Cardiac muscle cell (in vitro differentiated cells and primary cell): Measurements from ENCODE around the gene ATP5F1E. TPM values are rescaled to one million over a fixed set of nuclear protein-coding genes. Genes with fewer than 3 reads are reported as not detected.
A peak's percentile ranks its signal among the peaks of the same experiment; 100 is the strongest.

Source experiments
- DNase-seq, 2 donors: peaks; one replicate each; pipeline versions ENCODE4 v3.0.0 to v3.0.0-alpha.2; 2010 to 2017; ENCODE audit warnings: low read depth in 1 of 2, low spot score in 1 of 2
- H3K27ac ChIP-seq: fragments of 200-600 bp; sonication (generic); 2 replicates; pipeline ENCODE4 v1.5.1; 2016
- H3K27me3 ChIP-seq: fragments of 200-600 bp; sonication (generic); 2 replicates; pipeline ENCODE4 v1.6.0; 2016; ENCODE audit warnings: control low read depth
- H3K36me3 ChIP-seq: fragments of 200-600 bp; sonication (generic); 2 replicates; pipeline ENCODE4 v1.5.1; 2016; ENCODE audit warnings: control low read depth
- H3K4me1 ChIP-seq: fragments of 200-600 bp; sonication (generic); 2 replicates; pipeline ENCODE4 v1.8.1; 2017; ENCODE audit warnings: low read depth, mild to moderate bottlenecking, mixed run types
- H3K4me3 ChIP-seq: fragments of 200-600 bp; sonication (generic); 2 replicates; pipeline ENCODE4 v1.5.1; 2016; ENCODE audit warnings: mild to moderate bottlenecking
- H3K9me3 ChIP-seq: fragments of 200-600 bp; sonication (generic); 2 replicates; pipeline ENCODE4 v1.5.1; 2017; ENCODE audit warnings: low read depth, mild to moderate bottlenecking, control low read depth
- polyA plus RNA-seq: library from polyadenylated mRNA; unstranded; fragments of >200 nt; fragmentation: Nextera tagmentation; extraction: Ambion mirVana; gene quantifications from 2 replicates; pipeline ENCODE4 v1.2.1, GENCODE V29; 2016
- total RNA-seq: library from RNA; depleted of rRNA; stranded (reverse); fragments of >200 nt; gene quantifications from 2 replicates; pipeline ENCODE4 v1.2.3, GENCODE V29; 2016
- TF ChIP-seq, protein P1 (sequence below): IDR thresholded peaks from 2 replicates; pipeline ENCODE4 v1.5.1; 2012; ENCODE audit warnings: low read depth, mild to moderate bottlenecking, low read length

The ATP5F1E gene
- total and polyA plus RNA-seq, 2 experiments from 2014 or later, result 17.9 to 281 TPM

DNA sequence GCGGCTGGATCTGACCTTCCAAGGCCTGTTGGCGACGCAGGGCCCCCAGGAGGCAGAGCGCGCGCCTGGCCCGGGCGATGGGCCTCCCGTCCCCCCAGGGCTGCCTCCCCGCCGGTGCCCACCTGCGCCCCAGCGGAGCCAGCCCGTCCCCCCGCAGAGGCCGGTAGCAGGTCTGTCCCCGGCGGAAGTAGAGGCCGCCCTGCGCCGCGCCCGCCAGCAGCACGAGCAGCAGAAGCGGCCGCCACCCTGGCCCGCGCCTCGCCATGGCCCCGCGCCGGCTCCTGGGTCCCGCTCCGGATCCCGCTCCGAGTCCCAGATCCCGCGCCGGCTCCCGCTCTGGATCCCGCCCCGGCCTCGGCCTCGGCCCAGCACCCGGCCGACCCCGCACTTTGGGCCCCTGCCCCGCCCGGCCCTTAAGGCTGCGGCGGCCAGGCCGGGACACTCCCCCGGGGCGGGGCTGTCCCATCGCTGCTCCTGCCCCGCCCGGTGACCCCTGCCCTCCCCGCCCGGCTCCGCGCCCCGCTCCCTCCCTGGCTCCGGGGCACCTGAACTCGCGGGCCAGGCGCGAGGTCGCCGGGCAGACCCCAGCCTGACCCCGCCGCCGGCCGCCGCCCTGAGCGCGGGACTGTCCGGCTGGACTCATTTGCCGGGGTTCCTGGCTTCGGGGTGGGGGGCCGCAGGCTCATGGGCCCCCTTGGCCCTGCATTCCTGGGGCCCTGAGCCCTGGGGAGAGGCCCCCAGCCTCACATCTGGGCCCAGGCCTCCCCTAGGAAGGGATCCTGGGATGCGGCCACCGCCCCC, 25.1 kb downstream of the ATP5F1E start, which contains the start of gene CTSZ:
Gene CTSZ (minus strand): TSS at position 391 of the 801 bp plus-strand sequence. CDS start 126 bp downstream, at position 265.
- Histone ChIP-seq H3K27me3 (no peaks in the 10 kb centered on the region), H3K36me3 (no peaks in the 10 kb centered on the region), H3K4me3 (peak within 1 kb of the TSS; percentile 31), H3K9me3 (no peaks in the 10 kb centered on the region), H3K4me1 (peaks cover 12% of the 10 kb centered on the region), H3K27ac (no peak within 1 kb of the TSS)
- peak; percentile 48 to 58 for DNase-seq
- TF ChIP-seq, protein P1, sequence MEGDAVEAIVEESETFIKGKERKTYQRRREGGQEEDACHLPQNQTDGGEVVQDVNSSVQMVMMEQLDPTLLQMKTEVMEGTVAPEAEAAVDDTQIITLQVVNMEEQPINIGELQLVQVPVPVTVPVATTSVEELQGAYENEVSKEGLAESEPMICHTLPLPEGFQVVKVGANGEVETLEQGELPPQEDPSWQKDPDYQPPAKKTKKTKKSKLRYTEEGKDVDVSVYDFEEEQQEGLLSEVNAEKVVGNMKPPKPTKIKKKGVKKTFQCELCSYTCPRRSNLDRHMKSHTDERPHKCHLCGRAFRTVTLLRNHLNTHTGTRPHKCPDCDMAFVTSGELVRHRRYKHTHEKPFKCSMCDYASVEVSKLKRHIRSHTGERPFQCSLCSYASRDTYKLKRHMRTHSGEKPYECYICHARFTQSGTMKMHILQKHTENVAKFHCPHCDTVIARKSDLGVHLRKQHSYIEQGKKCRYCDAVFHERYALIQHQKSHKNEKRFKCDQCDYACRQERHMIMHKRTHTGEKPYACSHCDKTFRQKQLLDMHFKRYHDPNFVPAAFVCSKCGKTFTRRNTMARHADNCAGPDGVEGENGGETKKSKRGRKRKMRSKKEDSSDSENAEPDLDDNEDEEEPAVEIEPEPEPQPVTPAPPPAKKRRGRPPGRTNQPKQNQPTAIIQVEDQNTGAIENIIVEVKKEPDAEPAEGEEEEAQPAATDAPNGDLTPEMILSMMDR, result no peak

GRCh38 chr20:59006167-59006863, 25.8 kb downstream of the ATP5F1E start:
- H3K9me3 ChIP-seq, result no peaks in the 10 kb centered on the region
- no peaks in the 10 kb centered on the region for H3K36me3 ChIP-seq
- peaks cover 12% of the 10 kb centered on the region for H3K4me1 ChIP-seq
- TF ChIP-seq, protein P1, result no peak
- H3K27me3 ChIP-seq, result no peaks in the 10 kb centered on the region
- H3K4me3 ChIP-seq, result peak overlapping the region; percentile 31
- no peak for DNase-seq
- no peak overlapping the region for H3K27ac ChIP-seq

- no peaks in the 10 kb centered on the region for H3K36me3 ChIP-seq
- no peaks in the 10 kb centered on the region for H3K27me3 ChIP-seq
- no peak overlapping the region for H3K4me3 ChIP-seq
- TF ChIP-seq, protein P1, result no peak
- no peak overlapping the region for H3K27ac ChIP-seq
- peaks cover 12% of the 10 kb centered on the region for H3K4me1 ChIP-seq
- no peaks in the 10 kb centered on the region for H3K9me3 ChIP-seq
- DNase-seq, result no peak
These were observed 26.5 kb downstream of the ATP5F1E start for GRCh38 chr20:59005523-59006166.

DNA sequence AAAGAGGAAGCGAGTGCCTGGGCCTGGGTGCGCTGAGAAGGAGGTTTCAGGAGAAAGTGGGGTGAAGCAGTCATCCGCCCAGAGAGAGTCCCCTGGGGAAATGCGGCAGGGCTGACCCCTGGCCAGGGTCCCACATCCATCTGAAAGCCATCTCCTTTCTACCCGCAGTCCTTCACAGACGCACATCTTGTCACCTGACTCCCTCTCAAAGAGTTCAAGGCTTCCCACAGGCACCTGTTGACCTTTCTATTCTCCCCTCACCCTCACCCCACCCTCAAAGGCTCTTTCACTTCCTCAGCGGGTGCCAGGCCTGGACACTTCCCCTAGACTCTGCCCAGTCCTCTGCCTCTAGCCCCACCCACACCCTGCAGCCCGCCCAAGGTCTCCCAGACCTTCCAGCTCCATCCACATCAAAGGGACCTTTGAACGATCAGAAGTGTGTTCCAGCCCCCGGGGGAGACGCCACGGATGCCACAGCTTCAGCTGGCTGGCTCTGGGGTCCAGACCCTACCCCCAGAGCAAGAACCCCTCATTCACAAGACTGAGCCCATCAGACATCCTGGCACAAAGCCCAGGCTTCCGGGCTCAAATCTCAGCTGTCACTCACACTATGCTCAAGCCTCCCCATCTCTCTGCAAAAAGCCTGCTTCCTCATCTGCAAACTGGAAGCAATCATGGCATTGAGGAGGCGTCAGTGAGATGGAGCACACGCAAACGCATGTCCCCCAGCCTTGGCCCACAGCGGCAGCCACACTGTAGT, 27.2 kb downstream of the ATP5F1E start:
- Histone ChIP-seq H3K4me3 (no peak overlapping the region), H3K36me3 (no peaks in the 10 kb centered on the region), H3K9me3 (no peaks in the 10 kb centered on the region), H3K27me3 (no peaks in the 10 kb centered on the region), H3K27ac (no peak overlapping the region), H3K4me1 (peaks cover 12% of the 10 kb centered on the region)
- DNase-seq, result no peak
- TF ChIP-seq, protein P1, result no peak

DNA sequence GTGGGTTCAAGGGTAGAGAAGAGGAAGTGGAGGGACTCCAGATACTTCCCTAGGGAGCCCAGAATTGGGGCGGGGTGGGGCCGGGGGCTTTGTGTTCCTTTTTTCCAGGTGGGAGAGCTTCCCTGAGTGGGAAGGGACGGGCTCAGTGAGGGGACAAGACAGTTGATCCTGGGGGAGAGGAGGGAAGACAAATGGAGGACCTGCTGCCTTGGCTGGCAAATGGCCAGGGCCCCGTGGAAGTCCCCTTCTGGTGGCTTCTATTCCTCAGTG, 27.7 kb downstream of the ATP5F1E start:
- DNase-seq, result no peak
- TF ChIP-seq, protein P1, result no peak
- Histone ChIP-seq H3K4me1 (peaks cover 12% of the 10 kb centered on the region), H3K27ac (no peak overlapping the region), H3K4me3 (no peak overlapping the region), H3K36me3 (no peaks in the 10 kb centered on the region), H3K9me3 (no peaks in the 10 kb centered on the region), H3K27me3 (no peaks in the 10 kb centered on the region)
